ENCODE results near the gene SLC2A4RG. TPM values are rescaled to one million over a fixed set of nuclear protein-coding genes. Genes with fewer than 3 reads are reported as not detected.

SLC2A4RG gene
- total RNA-seq, 1 experiment from 2014 or later, result 49.2 TPM

- DNase-seq (ENCODE audit: low read depth), result no peak
Measured at GRCh38 chr20:63751471-63752271, 12.1 kb downstream of the SLC2A4RG start.

- DNase-seq (ENCODE audit: low read depth), result no peak
Measured at GRCh38 chr20:63752411-63753101, 13.0 kb downstream of the SLC2A4RG start.

GRCh38 chr20:63753381-63753780 is 13.8 kb downstream of the SLC2A4RG start:
- no peak for DNase-seq (ENCODE audit: low read depth)

- DNase-seq (ENCODE audit: low read depth), result no peak
Measured at GRCh38 chr20:63754008-63754407, 14.4 kb downstream of the SLC2A4RG start.

- DNase-seq (ENCODE audit: low read depth), result no peak
Measured at GRCh38 chr20:63755933-63756647, 16.5 kb downstream of the SLC2A4RG start.

- DNase-seq (ENCODE audit: low read depth), result no peak
Measured at GRCh38 chr20:63756648-63756991, 17.0 kb downstream of the SLC2A4RG start.

GRCh38 chr20:63758152-63758551 is 18.6 kb downstream of the SLC2A4RG start:
- DNase-seq (ENCODE audit: low read depth), result no peak

GRCh38 chr20:63759377-63759901 is 19.9 kb downstream of the SLC2A4RG start:
- no peak for DNase-seq (ENCODE audit: low read depth)

- DNase-seq (ENCODE audit: low read depth), result no peak
Measured at GRCh38 chr20:63765082-63765873, 25.7 kb downstream of the SLC2A4RG start.

- DNase-seq (ENCODE audit: low read depth), result no peak
Measured at GRCh38 chr20:63765902-63766301, 26.3 kb downstream of the SLC2A4RG start.

- DNase-seq (ENCODE audit: low read depth), result no peak
Measured at GRCh38 chr20:63766695-63767426, 27.3 kb downstream of the SLC2A4RG start.

- DNase-seq (ENCODE audit: low read depth), result no peak
Measured at GRCh38 chr20:63767456-63767855, 27.9 kb downstream of the SLC2A4RG start.

- no peak for DNase-seq (ENCODE audit: low read depth)
Measured at GRCh38 chr20:63767886-63768285, 28.3 kb downstream of the SLC2A4RG start.

GRCh38 chr20:63768591-63769515 is 29.3 kb downstream of the SLC2A4RG start:
- DNase-seq (ENCODE audit: low read depth), result no peak

- DNase-seq (ENCODE audit: low read depth), result no peak
Measured at GRCh38 chr20:63769891-63770474, 30.4 kb downstream of the SLC2A4RG start.

GRCh38 chr20:63771046-63771707 is 31.6 kb downstream of the SLC2A4RG start:
- DNase-seq (ENCODE audit: low read depth), result no peak

- no peak for DNase-seq (ENCODE audit: low read depth)
Measured at GRCh38 chr20:63772781-63773518, 33.4 kb downstream of the SLC2A4RG start.

All from HT1080 (cell line).